Right atrium auricular region (tissue), 2 donors: Measurements from ENCODE around the gene EPHB2. TPM values are rescaled to one million over a fixed set of nuclear protein-coding genes. Genes with fewer than 3 reads are reported as not detected.

Experiments
- DNase-seq: peaks from one replicate; pipeline ENCODE4 v3.0.0-alpha.2; 2019; ENCODE audit warnings: low spot score
- H3K27ac ChIP-seq, 2 donors: fragments of 200-600 bp; sonication (generic); 1 replicate in 1 of 2; 2 replicates in 1 of 2; pipeline ENCODE4 v1.5.1; 2016 to 2019
- H3K27me3 ChIP-seq, 2 donors: fragments of 200-600 bp; sonication (generic); one replicate each; pipeline versions ENCODE4 v1.5.1 to v1.6.0; 2017 to 2019
- H3K36me3 ChIP-seq: fragments of 200-600 bp; sonication (generic); one replicate; pipeline ENCODE4 v1.5.1; 2016
- H3K4me1 ChIP-seq, 2 donors: fragments of 200-600 bp; sonication (generic); one replicate each; pipeline versions ENCODE4 v1.5.1 to v1.6.0; 2017 to 2019
- H3K4me3 ChIP-seq, 2 donors: fragments of 200-600 bp; sonication (generic); 1 replicate in 1 of 2; 2 replicates in 1 of 2; pipeline ENCODE4 v1.5.1; 2017 to 2019; ENCODE audit warnings: mild to moderate bottlenecking in 1 of 2, moderate library complexity in 1 of 2
- H3K9me3 ChIP-seq, 2 donors: fragments of 200-600 bp; sonication (generic); one replicate each; pipeline ENCODE4 v1.5.1; 2019
- total RNA-seq, 2 donors: library from RNA; depleted of rRNA; stranded (reverse); fragments of >200 nt; gene quantifications; one replicate each; pipeline ENCODE4 v1.1.0, GENCODE V29; 2016
- TF ChIP-seq, protein P1 (sequence below), 2 donors: fragments of 200-600 bp; sonication (generic); IDR thresholded peaks; one replicate each; pipeline ENCODE4 v1.5.1; 2019; ENCODE audit warnings: antibody characterized with exemption in 2 of 2

Gene EPHB2
- total RNA-seq, 2 donors from 2014 or later, result 1.8 to 2.6 TPM

DNA sequence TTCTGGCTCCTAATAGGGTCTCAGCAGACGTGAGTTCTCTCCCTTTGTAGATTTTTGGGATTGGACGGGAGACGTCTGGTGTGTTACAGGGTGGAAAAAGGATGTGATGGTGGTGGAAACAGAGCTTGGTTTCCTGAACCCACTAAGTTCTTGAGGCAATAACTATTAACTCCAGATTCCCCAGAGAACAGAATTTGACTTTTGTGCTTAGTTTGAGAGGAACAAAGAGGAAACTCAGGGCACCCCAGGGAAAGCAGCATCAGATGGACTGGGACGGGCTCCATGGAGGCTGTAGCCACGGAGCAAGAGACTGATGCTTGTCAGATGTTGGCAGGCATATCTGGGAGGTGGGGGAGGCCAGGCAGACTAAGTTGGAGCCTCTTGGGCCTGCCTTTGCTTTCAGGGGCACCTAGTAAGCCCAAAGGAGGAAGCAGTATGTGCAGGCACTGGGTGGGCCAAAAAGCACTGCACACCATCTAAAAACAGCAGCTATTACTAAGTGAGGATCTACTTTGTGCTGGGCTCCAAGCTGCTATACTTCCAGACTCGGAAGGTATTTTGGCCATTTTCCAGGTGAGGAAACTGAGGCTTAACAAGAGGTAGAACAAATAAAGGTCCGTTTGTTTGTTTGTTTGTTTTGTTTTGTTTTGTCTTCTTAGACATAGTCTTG lies 66.9 kb downstream of the EPHB2 start:
- H3K4me1 ChIP-seq, result peaks cover 0 to 21% of the 10 kb centered on the region in 2 donors
- H3K27ac ChIP-seq, result no peak overlapping the region
- H3K9me3 ChIP-seq, result no peaks in the 10 kb centered on the region
- TF ChIP-seq, protein P1, sequence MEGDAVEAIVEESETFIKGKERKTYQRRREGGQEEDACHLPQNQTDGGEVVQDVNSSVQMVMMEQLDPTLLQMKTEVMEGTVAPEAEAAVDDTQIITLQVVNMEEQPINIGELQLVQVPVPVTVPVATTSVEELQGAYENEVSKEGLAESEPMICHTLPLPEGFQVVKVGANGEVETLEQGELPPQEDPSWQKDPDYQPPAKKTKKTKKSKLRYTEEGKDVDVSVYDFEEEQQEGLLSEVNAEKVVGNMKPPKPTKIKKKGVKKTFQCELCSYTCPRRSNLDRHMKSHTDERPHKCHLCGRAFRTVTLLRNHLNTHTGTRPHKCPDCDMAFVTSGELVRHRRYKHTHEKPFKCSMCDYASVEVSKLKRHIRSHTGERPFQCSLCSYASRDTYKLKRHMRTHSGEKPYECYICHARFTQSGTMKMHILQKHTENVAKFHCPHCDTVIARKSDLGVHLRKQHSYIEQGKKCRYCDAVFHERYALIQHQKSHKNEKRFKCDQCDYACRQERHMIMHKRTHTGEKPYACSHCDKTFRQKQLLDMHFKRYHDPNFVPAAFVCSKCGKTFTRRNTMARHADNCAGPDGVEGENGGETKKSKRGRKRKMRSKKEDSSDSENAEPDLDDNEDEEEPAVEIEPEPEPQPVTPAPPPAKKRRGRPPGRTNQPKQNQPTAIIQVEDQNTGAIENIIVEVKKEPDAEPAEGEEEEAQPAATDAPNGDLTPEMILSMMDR (IDR thresholded peaks at IDR 0.05), result no peak
- H3K36me3 ChIP-seq, result no peaks in the 10 kb centered on the region
- no peak overlapping the region for H3K4me3 ChIP-seq
- no peaks in the 10 kb centered on the region for H3K27me3 ChIP-seq
- no peak for DNase-seq

DNA sequence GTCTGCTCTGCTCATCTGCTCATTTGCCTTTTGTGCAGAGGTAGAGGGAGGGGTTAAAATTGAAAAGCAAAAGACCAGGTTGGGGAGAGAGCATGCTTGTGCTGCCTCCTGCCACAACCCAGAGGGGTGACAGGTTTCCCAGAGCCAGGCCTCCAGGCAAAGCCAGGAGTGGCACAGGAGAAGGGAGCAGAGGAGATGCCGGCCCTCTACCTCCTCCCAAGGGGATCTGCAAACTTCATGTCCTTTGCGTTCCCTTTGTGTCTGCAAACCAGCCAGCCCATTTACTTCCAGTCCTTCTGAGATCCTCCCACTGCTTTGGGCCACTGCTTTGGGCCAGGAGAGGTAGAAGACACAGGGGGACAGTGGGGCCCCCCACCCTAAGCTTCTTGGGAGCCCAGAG lies 67.8 kb downstream of the EPHB2 start:
- no peaks in the 10 kb centered on the region for H3K27me3 ChIP-seq

DNA sequence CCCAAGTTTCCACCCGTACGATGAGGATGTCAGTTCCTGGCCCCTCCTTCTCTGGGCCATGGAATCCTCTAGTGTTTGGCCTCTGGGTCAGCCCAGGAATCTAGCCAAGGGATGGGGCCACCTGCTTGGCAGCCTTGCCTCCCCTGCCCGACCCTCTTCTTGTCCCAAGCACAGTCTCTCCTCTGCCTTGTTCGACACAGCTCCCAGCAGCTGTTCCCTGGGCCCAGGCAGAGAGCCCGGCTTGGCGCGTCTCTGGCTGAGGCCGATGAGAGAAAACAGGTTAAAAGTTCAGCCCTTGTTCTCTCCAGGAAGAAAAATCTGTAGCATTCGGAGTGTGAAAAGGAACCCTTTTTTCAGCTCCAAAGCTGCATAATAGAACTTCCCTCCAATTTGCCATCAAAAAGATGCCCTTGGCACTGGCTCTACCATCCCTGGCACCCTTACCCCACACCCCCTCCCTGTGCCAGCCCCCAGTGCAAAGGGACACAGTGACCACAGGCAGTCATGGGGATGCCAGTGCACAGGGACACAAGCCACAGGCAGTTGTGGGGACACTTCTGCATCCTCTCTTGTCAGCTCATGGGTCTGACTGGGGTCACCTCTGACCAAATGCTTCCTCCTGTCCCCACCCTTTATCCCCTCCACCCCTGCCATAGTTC lies 68.4 kb downstream of the EPHB2 start:
- DNase-seq, result no peak
- peaks cover 0 to 13% of the 10 kb centered on the region in 2 donors for H3K4me1 ChIP-seq
- H3K4me3 ChIP-seq, result no peak overlapping the region
- no peaks in the 10 kb centered on the region for H3K27me3 ChIP-seq
- no peaks in the 10 kb centered on the region for H3K36me3 ChIP-seq
- no peak overlapping the region for H3K27ac ChIP-seq
- TF ChIP-seq, protein P1 (IDR thresholded peaks at IDR 0.05), result no peak
- no peaks in the 10 kb centered on the region for H3K9me3 ChIP-seq

More for the DNA sequence above, 67.8 kb downstream of the EPHB2 start:
- Histone ChIP-seq H3K9me3 (no peaks in the 10 kb centered on the region), H3K4me1 (peaks cover 0 to 17% of the 10 kb centered on the region in 2 donors), H3K36me3 (no peaks in the 10 kb centered on the region), H3K4me3 (no peak overlapping the region), H3K27ac (no peak overlapping the region)
- DNase-seq, result no peak
- TF ChIP-seq, protein P1 (IDR thresholded peaks at IDR 0.05), result no peak

DNA sequence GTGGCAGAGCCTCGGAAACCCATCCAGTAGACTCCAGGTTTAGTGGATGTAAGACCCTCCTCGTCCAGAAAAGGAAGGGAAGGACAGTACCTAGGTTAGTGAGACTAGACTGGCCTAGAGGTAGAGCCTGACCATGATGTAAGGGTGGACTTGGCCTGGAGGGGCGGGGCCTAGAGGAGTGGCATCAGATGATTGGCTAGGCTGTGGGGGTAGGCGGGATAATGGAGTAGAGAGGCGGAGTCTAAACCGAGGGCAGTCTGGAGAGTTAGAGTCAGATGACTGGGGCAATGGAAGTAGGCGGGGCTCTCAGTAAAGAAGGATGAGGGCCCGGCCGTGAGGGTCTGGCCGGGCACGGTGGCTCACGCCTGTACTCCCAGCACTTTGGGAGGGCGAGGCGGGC lies 70.1 kb downstream of the EPHB2 start:
- no peak overlapping the region for H3K4me3 ChIP-seq
- TF ChIP-seq, protein P1 (IDR thresholded peaks at IDR 0.05), result no peak
- no peaks in the 10 kb centered on the region for H3K36me3 ChIP-seq
- DNase-seq, result no peak
- H3K9me3 ChIP-seq, result no peaks in the 10 kb centered on the region
- peaks cover 0 to 13% of the 10 kb centered on the region in 2 donors for H3K4me1 ChIP-seq
- no peak overlapping the region for H3K27ac ChIP-seq
- H3K27me3 ChIP-seq, result no peaks in the 10 kb centered on the region

DNA sequence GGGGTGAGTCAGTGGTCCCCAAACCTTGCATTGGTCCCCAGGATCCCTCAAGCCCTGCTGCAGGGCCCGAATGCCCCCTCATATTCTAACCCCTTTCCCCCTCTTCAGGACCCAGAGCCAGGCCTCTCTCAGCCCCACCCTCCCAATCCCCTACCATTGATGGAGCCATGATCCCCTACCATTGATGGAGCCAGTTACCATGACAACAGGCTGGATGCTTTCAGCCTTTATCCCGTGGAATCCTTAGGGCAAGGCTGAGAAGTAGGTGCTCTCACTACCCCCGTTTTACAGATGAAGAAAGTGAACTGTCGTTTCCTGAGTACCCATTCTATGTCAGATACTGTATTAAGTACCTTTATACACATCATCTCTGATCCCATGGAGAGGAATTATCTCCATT lies 70.8 kb downstream of the EPHB2 start:
- H3K27ac ChIP-seq, result no peak overlapping the region
- no peak for DNase-seq
- no peaks in the 10 kb centered on the region for H3K9me3 ChIP-seq
- H3K36me3 ChIP-seq, result no peaks in the 10 kb centered on the region
- H3K27me3 ChIP-seq, result no peaks in the 10 kb centered on the region
- TF ChIP-seq, protein P1 (IDR thresholded peaks at IDR 0.05), result no peak
- H3K4me3 ChIP-seq, result no peak overlapping the region
- peaks cover 0 to 13% of the 10 kb centered on the region in 2 donors for H3K4me1 ChIP-seq
